GM18907 (cell line): Measurements from ENCODE around the gene PBX1.

Experiments
- ATAC-seq: cut with Tn5 transposase; IDR thresholded peaks from one replicate; pipeline ENCODE4 v1.9.1; 2021; ENCODE audit warnings: mild to moderate bottlenecking, moderate library complexity; ENCODE audit not compliant: unreplicated experiment

The PBX1 gene

DNA sequence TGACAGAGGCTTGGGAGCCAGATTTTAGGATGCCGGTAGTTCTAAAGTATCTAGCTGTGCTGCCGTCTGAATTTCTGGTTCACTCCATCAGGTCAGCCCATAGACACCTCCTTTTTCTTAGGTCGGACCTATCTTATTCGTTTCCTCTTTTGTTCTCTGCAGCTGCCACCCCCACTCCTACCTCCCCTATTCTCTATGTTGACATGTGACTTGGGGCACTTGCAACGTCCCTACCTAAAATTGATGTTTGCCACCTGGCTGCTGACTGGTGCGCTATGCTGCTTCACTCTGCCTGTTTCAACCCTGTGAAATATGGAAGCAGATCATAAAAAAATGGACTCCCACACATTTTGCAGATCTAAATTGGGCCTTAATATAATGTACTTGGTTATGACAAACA is 55.3 kb downstream of the PBX1 start:
- no peak for ATAC-seq

DNA sequence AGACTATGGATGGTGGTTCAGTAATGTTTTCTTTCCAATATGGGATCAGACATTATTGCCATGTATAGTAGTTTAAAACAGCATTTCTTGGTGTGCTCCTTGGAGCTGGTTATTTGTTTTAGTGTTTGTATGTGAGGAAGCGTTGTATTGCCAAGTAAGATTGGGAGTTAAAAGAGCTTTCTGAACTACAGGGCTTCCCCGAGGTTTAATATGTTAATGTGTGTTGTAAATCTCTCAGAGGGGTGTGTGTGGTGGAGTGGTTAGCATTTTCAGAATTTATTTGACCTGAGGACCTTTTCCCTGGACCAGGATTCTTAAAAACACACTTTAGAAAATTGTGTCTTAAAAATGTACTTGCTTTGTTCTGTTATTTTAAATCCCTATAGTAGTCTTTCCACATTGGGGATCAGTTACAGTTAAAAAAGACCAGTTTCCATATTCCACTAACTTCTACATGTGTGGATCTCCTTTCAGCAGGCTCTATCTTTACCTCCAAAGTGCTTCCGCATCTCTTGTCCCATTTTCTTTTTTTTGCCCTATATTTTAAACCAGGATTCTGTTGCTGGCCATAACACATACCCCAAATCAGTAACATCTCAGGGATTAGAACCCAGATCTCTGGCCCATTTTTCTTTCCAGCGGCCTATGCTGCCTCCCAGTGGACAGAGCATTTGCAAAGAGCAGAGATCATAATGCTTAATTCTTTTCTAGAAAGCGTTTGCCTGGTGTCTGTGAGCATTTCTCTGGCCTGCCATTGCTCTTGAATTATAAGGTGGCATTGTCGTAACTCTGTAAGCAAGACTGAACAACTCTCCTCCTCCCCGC is 58.6 kb downstream of the PBX1 start:
- no peak for ATAC-seq

DNA sequence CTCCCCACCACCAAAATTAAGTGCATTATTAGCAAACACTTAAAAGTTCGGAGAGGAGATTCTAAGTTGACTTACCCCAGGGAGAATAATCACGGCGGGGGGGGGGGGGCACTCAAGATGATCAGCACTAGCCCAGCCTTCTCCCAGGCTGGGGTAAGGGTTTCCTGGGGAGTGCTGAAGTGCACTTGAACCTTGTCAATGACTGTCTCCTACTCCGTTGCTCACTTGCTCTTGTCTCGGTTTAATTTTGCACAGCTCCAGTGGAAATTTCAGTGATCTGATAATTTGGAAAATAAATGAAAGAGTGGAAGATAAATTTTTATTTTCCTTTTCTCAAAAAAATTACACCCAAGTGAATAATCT is 59.2 kb downstream of the PBX1 start:
- no peak for ATAC-seq

DNA sequence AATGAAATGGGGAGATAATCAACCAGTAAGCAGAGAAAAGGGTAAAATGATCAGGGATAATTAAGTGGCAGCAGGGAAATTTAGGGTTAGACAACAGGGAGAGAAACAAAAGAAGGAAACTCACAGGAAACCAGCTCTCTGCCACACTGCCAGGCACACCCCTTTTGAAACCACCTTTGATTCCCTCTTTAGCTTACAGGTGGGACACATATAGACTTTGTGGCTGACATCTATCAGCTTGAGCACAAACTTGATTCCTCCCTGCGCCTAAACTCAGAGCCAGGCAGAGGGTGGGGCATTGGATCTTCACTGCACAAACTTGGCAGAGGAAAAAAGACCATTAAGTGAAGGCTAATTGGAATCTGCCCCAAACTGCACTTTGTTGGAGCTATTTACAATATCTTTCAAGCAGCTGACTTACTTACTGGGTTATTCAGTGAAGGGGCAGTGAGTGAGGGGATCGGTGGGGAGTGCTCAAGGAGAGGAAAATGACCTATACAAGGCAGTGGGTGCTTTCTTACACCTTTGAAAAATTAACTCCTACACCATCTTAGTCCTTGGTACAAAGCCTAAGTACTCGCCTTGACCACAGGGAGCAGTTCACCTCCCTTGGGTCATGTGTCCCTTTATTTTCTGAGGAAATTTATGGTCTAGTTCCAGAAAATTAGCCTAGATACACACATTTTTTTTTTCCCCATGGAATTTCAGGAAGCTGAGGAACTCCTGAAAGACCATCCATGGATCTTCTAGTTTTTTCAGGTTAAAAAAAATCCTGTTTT is 60.2 kb downstream of the PBX1 start:
- ATAC-seq = no peak

DNA sequence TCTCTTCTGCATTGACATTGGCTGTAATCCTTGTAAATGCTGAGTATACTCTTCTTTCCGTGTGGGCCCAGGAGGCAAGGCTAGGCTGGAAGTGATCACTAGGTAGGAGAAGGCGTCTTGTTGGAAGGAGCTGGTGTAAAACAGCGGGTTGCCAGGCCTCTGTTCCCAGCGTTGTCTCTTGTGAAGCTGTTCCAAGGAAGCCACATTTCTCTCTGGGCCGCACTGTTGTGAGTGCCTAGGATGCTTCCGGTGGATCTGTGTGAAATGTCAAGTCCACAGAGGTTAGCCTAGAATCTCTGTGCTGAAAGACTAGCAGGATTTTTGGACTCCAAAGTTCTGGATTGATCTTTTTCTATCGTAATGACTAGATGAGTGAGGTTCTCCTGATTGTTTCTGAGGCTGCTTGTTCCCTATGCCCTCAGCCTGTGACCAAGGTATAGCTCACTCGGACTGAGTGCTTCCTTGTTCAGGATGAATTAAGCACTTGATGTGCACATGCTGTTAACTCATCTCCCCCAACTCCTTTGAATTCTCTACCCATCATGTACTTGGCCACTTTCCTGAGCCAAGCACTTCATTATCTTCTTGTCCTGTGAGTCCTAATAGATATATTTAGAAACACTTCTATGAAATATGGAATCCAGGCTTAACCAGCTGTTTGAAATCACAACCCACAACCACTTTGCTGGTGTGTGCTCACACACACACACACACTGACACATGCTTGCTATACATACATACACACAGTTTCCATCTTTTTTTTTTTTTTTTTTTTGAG is 63.3 kb downstream of the PBX1 start:
- no peak for ATAC-seq

DNA sequence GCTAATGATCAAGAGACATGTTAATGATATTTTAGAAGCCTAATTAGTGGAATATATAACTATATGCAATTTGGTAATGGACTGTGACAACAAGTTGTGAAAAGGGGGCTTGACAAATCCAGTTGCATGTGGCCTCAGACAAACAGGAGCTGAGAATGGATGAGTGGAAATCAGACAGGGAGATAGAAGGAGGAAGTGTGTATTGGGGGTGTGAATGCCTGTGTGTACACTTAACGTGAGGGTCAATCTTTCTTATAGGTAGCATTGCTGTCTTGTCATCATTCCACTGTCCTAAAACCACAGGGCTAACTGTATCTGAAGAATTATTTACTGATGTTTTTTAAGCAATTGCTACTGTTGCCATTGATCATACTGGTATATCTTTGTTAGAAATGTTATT is 64.8 kb downstream of the PBX1 start:
- ATAC-seq = no peak

DNA sequence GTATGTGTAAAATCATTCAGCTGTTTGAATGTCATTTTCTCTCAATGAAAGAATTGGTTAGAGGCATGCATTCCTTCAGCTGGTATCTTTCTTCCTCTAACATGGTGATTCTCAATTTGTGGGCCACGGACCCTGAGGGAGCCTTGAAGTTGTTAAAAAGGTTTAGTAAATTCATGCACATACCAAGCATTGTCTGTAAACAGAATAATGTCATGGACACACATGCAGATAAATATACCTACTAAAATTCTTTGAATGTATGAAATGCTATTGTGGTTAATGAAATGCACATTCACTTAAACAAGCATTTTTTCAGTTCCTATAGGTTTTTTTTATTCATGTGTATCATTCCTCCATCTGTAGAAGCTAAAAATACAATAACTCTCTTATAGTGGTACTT is 65.4 kb downstream of the PBX1 start:
- ATAC-seq = no peak

DNA sequence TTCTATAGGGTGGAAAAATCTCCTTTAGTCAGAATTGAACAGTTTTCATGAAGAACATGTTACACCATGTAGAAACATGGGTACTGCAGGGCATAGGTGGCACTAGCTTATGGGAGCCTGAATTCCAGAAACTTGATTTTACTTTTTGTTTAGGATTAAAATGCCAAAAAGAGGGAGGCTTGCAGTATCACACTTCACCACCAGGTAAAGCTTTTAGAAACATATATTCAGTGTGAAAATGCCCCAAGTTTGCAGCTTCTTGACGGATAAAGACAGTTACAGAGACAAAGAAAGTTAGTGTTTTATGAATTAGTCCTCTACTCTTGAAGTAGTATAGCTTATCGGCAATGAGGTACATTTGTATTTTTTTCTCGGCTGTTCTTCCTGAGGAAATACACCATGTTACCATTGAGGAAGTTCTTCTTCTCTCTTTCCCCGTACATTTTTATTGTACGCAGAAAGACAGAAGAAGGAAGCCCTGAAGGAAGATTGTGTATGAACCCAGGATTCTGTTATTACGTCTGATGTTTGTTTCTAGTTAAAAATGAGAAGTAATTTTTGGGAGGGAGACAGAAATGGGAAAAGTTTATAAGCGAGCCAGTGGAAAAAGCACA is 66.1 kb downstream of the PBX1 start:
- no peak for ATAC-seq

DNA sequence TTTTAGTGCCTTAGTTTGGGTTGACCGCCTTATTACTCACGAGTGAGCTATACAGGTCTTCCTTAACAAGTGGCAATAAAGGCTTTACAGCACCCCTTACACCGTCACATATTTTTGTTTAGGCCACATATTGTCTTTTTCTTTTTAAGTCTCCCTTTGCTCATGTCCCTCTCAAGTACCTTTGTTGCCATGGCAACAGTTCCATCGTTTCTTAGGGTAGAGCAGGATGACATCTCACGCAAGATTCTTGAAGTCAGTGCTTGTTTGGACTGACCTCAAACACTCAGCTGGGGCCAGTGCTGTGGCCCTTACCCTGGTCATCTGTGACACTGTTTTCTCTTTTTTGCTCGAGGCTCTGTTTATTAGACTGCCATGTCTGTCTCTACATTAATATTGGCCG is 69.8 kb downstream of the PBX1 start:
- no peak for ATAC-seq

DNA sequence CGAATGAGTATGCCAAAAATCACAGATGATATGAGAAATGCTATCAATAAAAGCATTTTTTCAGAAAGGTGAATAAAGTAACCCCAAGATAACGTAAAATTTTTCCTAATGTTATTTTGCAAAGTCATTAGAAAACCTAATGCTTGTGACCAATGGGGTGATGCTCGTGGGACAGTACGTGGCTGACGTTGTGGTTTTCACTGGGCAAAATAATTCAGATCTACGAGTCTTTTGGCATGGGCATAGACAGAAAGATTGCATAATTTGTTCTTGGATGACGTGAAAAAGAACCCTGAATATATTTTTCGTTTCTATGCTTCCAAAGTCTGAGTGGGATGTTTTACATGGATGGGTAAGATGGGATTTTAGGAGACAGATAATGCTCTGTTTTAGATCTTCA is 71.0 kb downstream of the PBX1 start:
- no peak for ATAC-seq

DNA sequence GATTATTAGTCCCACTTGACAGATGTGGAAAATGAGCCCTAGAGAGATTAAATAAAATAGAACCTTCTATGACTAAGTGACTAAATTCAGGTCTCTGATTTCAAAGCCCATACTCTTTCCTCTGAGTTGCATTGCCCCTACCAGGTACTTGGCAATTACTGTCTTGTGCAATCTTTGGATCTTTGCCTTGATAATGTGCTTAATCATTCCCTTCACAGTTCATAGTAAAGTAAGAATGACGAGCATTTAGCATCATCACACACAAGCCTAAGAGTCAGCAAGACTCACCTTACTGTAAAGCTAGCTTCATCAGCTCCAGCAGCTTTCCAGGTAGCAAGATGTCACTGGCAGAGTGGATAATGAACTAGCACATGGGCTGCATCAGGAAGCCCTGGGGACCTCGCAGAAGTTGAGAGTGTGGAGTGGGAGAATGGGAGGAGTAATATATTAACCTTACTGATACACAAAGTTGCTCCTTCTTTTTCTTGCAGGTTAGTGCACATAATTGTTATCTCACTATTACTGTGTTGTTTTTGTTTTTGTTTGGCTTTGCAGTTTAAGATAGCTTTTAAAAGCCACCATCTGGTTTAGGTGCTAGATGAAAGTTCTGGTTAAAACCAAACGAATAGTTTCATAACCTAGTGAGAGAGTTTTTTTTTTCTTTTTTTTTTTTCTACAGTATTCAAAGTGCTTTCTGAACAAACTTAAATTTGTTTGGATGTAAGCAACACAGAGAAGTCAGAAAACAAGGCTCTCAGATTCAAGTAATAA is 71.8 kb downstream of the PBX1 start:
- ATAC-seq = no peak

DNA sequence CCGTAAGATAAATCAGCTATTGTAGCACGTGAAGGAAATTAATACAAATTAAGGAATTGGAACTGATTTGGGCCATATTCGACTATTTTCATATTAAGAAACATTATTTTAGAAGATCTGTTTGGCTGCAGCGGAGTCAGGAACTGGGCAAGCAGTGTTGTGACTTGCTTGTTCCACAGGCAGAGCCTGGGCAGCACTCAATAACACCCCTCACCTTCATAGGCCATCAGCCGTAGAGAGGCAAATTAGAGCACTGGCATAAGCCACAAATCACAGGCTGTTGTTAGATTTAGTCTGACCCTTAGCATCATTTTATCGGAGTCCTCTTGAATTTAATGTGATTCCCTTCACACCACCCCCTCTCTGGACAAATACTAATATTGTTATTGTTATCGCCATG is 72.8 kb downstream of the PBX1 start:
- ATAC-seq = no peak

DNA sequence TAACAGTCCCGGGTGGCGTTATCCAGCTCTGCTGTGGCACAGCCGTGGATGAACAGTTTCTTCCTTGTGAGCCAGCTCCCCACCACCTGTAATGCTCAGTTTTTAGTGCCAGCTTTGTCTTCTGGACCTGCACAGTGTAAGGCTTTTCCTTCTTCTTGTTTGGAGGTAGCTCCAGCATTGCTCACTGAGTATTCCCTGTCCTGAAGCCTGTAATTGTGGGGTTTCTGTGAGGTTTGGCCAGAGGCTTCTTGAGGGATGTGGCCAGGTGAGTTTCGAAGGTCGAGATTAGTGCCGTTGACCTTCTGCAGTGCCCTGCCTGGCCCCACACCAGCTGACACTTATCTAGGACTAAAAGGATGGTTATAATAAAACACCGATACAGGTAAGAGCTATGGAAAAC is 75.0 kb downstream of the PBX1 start:
- ATAC-seq = no peak

DNA sequence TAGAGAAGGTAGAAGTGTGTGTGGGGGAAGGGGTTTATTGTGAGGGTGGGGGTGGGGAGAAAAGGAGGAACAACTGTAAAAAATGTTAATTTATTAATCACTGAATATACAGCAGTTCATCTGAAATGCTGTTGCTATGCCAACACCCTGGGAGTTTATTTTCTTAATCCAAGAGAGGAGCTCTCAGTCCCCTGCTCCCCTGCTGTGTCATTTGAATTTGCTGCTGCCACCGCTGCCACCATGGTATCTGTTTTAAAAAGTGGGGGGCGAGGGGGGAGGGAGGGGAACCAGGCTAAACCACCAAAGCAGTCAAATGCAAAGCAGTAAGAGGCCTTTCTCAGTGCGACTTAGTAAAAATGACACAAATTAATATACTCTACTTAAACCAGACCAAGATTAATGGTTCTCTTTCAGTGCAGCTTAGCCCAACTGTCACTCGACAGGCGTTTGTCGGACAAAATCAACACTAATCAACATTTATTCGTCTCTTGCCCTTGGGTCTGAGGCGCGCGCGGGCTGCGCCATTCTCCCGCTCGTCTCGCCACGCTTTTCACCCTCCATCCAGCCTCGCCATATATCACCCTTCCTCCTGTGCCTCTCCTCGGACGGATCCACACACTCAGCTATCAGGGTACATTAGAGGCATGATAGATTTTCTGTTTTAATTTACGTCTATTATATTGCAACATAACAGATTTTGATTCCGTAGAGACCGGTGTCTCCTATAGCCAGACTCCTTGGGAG is 76.2 kb downstream of the PBX1 start:
- ATAC-seq = no peak

DNA sequence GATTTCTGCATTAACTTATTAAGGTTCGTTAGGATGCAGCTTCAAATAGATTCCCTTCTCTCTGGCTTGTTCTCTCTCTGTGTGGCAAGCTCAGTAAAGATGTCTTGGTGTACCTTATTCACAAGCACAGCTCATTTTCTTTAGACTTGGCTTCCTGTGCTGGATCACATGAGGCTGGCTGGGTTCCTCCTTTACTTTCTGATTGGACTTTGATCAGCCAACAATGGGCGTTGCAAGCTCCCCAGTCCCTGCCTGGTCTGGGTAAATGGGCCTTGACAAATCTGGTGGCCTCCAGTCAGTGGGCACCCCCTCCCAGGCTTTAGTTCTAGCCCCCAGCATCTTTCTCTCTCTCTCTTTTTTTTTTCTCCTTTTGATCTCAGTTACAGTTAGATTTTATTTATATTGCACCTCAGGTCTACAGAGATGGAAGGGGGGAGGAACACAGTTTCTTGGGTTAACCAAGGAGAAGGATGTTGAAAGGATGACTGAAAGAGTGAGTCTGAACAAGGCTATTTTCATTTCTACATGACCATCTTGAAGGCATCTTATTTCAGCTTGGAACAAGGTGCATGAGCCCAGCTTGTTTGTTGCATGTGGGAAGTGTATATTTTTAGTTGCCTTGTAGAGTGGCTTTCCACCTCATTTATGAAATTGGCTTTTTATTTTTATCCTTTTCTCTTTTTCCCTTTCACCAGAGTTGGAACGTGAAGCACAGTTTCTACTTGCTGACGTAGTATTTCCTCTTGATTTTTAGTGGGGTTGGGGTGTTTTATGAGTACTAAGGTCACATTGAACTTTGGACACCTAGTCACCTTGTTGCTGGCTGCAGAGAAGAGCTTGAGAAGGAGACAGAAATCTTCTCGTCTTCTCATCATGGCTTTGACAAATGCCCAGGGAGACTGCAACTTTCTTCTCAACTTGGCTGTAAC is 77.1 kb downstream of the PBX1 start:
- no peak for ATAC-seq

DNA sequence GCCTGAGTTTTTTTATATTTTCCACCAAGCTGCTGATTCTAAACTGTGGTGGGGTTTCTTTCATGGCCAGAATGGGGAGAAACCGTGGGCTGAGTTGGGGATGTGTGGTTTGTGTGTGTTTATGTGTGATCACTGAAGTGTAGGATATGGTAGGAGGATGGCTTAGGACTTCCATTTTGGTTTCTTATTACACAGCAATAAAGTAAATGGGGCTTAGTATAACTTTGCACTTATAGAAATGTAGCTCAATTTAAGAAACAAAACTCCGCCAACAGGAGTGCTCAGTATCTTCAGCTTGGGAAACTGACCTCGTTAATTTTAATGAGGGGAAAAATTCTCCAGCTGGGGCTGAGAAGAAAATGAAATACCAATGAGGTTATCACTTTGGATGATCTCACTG is 77.8 kb downstream of the PBX1 start:
- no peak for ATAC-seq

DNA sequence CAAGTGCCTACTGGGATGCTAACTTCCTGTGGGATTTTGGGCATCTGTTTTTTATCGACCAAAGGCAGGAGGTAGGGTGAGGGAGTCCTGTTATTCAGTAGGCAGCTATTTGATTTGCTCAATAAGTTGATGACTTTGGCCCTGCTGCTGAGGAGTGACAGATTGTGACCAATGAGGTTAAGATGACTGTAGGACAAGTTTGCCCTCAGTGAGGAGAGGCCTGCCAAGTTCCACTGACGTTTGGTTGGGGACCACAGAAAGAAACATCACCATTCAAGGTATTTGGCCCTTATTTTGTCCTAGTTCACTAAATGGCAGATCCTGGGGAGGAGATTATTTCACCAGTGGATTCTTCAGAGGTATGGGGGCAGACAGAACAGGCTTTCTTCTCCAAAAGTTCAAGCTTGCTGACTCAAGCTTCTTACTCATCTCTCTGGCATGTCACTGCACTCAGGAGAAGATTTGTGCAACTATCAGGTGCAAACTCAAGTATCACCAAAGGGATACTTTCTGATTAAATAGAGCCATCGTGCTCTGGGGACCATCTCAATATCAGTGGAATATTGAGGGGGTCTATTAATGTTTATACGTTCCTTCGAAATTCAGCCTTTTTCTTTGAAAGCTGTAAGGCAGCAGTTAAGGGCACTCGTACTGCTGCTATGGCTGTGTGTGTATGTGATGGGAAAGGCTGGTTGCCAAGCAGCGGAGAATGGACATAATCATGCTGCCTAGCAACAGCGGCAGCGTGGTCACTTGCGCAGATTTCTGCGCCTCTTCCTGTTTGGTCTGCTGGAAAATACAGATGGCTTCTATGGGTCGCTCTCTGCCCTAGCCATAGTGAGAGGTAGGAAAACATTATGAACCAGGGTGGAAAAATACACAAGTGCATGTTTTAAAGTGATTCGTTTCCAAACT is 78.7 kb downstream of the PBX1 start:
- no peak for ATAC-seq
